NCI-H524 treated with DMSO at 0.1 percent for 48 hours (cell line): ENCODE data around the gene RDM1.

Experiments
- DNase-seq: peaks from one replicate; lab custom pipeline; 2025; lab: John Stamatoyannopoulos, UW

RDM1 gene

DNA sequence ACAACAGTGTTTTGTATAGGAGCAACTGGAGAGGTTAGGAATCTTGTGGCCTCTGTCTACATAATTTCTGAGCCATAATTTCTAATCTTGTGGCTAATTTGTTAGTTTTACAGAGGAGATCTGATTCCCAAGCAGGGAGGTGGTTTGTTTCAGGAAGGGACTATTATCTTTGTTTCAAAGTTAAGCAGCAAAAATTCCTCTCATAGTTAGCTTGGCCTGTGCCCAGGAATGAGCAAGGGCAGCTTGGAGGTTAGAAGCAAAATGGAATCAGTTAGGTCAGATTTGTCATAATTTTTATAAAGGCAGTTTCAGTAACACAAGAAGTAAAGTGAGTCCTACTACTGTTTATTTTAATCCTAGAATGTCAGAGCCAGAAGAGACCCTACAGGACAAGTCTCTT lies 2.0 kb upstream of the RDM1 start:
- no peak for DNase-seq

DNA sequence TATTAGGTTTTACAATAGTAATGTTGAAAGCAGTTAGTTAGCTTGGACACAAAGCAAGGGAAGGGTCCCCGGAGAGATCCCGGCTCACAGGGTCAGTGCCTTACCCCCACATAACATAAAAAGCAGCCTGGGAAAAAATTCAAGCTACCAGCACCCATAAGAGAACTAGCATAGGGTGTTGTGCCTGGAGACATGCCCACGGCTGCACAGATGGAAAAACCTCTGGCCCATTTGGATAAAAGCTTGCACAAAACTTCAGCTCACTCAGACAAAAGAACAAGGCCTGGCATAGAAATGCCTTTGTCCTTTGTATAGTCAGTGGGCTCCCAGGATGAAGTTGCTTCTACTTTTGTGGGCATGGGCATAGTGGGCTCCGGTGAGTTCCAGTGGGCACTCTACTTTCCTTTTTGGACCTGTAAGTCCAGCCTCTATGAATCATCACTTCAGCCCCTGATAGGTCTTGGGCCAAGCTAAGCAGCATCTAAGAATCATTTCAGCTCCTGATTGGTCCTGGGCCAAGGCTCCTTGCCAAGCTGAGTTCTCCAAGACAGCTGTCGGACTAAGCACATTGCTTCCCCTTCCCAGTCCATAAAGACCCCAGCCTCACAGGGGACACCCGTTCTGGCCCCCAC lies 1.3 kb upstream of the RDM1 start:
- no peak for DNase-seq

DNA sequence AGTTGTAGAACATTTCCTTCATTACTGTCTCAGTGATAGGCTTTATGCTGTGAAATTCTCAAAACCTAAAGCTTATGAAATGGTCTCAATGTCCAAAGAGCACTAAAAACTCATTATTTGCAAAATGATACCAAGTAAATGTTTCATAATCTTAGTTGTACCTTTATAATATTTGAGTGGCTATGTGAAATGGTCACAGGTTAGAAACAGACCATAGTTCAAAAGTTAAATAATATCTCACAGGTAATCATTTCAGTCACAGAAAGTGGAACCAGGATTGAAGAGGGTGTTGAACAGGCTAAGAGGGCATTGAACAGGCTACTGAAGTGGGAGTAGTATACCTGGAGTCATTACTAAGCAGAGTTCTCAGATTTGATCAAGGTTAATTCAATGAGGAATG lies 2.9 kb downstream of the RDM1 start:
- DNase-seq: no peak

- no peak for DNase-seq
Measured at GRCh38 chr17:35923609-35924114, 6.9 kb downstream of the RDM1 start.

DNA sequence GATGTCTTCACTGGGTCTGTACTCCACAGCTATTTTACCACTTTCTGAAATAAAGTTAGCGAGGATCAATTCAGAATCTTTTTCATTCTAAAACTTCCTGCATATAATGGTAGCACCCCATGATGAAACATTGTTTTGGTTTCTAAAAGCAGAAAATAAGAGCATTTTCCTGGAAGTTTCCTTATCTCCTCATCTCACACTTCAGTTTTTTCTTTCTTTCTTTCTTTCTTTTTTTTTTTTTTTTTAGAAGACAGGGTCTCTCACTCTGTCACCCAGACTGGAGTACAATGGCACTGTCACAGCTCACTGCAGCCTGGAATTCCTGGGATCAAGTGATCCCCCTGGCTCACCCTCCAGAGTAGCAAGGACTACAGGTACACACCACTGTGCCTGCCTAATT lies 10.3 kb downstream of the RDM1 start:
- no peak for DNase-seq

GRCh38 chr17:35918665-35919064 lies 11.9 kb downstream of the RDM1 start:
- DNase-seq: no peak

DNA sequence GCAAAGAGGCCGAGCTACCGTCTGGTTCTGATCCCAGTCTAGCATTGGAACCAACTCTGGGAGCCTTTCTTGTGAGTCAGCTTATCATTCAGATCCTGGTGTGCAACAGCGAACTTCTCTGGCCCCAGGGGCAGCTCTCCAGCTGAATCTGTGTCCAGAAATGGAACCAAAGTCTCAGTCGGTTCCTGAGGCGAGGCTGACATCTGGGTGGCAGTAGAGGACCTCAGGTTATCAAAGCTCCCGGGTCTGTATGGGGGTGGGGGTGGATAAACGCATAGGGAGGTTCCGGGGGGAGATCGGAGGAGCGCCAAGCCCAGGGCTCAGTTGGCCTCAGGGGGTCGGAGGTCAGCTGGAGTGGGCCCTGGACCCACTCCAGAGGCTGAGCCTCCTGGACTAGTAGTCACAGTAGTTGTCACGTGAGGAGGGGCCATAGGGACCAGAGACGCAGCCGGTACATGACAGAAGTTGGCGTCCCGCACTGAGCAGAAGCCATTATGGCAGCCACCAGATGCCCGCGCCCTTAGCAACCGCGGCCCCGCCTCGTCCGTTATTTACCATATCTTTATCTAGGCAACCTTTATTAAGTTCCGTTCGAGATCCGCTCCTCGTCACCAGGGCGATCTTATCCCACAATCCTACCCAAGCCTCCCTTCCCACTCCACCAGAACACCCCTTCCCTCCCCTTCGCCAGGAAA lies 12.9 kb downstream of the RDM1 start:
- no peak for DNase-seq

GRCh38 chr17:35915153-35915964 lies 15.2 kb downstream of the RDM1 start:
- DNase-seq: no peak

- DNase-seq: no peak
Measured at GRCh38 chr17:35914354-35914753, 16.2 kb downstream of the RDM1 start.

DNA sequence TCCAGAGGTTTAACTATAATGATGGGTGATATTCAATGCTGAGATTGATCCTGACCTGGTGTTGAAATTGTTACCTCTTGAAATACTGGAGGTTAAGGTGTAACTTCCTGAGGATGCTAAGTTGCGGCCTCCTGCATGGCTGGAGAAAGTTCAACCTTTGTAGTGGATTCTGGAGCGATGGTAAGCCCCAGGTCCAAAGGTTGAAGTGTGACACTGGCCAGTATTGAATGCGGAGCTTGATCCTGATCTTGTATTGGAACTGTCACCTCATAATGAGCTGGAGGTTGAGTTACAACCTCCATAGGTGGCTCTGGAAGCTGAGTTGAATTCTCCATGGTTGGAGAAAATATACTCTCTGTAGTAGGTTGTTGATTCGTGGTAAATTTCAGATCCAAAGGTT lies 17.0 kb downstream of the RDM1 start:
- DNase-seq: no peak

DNA sequence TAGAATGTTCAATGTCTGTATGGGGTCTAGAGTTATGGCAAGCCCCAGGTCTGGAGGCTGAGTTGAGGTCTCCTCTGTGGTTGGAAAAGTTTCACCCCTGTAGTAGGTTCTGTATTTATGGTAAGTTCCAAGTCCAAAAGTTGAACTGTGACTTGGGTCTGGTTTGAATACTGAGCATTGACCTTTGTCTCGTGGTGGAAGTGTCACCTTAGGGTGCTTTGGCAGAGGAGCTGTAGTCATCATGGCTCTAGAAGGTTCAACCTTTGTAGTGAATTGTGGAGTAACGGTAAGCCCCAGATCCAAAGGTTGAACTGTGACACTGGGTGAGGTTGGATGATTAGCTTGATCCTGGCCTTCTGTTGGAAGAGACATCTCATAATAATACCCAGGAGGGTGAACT lies 17.6 kb downstream of the RDM1 start:
- no peak for DNase-seq

DNA sequence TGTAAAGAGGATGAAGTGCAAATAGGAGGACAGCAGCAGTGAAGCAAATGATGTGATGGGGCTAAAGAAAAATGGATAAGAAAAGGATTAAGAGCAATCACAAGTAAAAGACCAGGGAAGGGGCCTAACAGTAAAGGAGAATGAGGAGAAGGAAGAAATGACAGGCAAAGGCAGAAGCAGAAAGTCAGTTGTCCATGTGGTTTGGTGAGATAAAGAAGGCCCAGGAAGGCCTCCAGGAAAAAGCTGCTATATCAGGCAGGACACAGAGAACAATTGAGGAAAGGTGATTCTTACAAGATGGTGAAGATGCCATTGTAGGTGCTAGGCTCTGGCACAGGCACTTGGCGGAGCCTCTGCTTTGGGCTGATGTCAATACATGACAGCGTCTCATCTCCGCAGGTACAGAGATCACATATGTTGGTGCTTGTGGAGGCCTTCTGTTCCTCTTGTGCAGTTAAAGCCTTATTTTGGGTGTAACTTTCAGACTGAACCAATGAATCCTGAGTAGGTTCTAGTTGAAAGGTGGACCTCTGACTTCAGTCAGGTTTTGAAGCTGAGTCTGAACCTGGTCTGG lies 18.1 kb downstream of the RDM1 start:
- no peak for DNase-seq

GRCh38 chr17:35909408-35909807 lies 21.2 kb downstream of the RDM1 start:
- no peak for DNase-seq

GRCh38 chr17:35907691-35908090 lies 22.9 kb downstream of the RDM1 start:
- DNase-seq: no peak

GRCh38 chr17:35906926-35907637 lies 23.5 kb downstream of the RDM1 start:
- DNase-seq: no peak

- DNase-seq: no peak
Measured at GRCh38 chr17:35906191-35906925, 24.2 kb downstream of the RDM1 start.

GRCh38 chr17:35903451-35903850 lies 27.1 kb downstream of the RDM1 start:
- no peak for DNase-seq

- DNase-seq: no peak
Measured at GRCh38 chr17:35901631-35902175, 28.9 kb downstream of the RDM1 start.

DNA sequence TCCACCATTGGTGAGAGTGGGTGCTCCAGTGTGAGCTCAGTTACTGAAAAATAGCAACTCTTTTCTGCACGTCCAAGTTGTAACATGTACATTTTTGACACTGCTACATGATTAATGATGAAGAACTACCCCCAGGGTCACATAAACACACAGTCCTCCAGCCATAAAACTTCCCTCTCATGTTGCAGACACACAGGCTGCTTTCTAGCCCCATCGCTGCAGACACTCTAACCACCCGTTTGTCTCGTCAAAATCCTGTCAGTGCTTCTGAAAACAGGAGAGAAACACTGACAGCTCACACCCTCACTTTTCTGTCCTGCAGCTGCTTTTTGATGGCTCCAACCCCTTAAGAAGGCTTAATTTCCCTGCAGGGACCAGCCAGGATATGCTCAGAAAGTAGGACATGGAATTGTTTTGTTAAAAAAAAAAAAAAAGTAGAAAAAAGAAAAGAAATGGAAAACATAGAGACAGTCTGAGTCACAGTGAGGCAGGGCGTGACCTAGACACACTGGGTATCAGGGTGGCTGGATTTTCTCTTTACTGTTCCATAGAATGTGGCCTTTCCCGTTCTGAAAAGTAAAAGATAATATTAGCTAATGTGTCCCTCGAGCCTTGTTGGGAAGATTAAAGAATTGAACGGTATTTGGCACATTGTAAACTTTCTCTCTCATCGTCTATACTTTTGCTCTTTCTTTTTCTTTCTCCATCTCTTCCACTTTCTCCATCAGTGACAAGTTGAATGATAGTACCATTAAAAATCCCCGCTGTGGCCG lies 29.7 kb downstream of the RDM1 start:
- no peak for DNase-seq

- no peak for DNase-seq
Measured at GRCh38 chr17:35900280-35900679, 30.3 kb downstream of the RDM1 start.
